ENCODE results near the gene NKTR. TPM values are rescaled to one million over a fixed set of nuclear protein-coding genes. Genes with fewer than 3 reads are reported as not detected.
A peak's percentile ranks its signal among the peaks of the same experiment; 100 is the strongest.
"Not testable (repeated sequence)": the region's sequence is repeated elsewhere in the genome, so short reads cannot be mapped to it uniquely, and the experiment has no call there.

The NKTR gene
- total and polyA plus RNA-seq, 2 experiments from 2014 or later: 50.5 to 75.3 TPM

DNA sequence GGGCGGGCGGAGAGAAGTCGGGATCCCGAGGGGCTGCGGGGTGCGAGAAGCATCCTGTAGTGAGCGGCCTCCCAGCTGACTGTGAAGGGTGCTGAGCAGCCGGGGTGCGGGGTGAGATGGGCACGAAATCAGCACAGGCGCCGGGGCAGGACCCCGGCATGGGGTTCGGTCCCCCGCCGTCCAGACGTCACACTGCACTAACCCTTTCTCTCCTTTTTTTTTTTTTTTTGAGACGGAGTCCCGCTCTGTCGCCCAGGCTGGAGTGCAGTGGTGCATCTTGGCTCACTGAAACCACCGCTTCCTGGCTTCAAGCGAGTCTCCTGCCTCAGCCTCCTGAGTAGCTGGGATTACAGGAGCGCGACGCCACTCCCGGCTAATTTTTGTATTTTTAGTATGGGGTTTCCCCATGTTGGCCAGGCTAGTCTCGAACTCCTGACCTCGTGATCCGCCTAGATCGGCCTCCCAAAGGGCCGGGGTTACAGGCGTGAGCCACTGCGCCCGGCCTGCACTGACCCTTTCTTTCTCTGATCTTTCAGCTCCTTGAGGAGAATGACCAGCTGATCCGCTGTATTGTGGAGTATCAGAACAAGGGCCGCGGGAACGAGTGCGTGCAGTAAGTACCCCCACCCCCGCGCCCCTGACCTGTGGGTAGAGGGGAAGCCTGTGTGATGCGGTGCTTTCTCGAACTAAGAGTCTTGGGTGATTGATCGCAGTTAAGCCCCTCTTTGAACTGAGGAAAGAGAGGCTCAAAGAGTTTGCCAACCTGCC is 9.3 kb upstream of the NKTR start:
- no peak overlapping the region for H3K27ac ChIP-seq
- DNase-seq (ENCODE audit: low read depth in 1 of 2, low spot score in 1 of 2): peak in 1 of 2 donors; percentile 8

DNA sequence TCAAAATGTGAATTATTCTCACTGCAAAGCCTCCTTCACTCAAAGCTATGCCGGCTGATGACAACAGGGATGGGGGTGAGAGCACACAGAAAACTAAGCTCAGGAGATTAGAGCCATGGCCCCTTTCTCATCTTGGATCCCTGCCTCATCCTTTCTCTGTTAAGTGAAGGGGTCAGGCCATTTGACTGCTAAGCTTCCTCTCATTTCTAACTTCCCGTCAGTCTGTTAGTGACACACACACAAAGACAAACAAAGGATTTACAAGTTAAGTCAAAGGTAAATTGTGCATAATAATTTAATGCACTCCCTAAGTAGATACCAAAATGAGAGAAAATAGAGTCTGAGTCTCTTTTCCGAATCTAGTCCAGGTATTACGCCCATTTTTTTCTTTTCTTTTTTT is 8.7 kb upstream of the NKTR start:
- Histone ChIP-seq H3K27me3 (no peaks in the 10 kb centered on the region), H3K27ac (no peak overlapping the region), H3K4me1 (ENCODE audit: low read depth) (no peaks in the 10 kb centered on the region), H3K4me3 (no peak overlapping the region), H3K9me3 (ENCODE audit: low read depth) (no peaks in the 10 kb centered on the region), H3K36me3 (peaks cover 7% of the 10 kb centered on the region)
- TF ChIP-seq, protein P1, sequence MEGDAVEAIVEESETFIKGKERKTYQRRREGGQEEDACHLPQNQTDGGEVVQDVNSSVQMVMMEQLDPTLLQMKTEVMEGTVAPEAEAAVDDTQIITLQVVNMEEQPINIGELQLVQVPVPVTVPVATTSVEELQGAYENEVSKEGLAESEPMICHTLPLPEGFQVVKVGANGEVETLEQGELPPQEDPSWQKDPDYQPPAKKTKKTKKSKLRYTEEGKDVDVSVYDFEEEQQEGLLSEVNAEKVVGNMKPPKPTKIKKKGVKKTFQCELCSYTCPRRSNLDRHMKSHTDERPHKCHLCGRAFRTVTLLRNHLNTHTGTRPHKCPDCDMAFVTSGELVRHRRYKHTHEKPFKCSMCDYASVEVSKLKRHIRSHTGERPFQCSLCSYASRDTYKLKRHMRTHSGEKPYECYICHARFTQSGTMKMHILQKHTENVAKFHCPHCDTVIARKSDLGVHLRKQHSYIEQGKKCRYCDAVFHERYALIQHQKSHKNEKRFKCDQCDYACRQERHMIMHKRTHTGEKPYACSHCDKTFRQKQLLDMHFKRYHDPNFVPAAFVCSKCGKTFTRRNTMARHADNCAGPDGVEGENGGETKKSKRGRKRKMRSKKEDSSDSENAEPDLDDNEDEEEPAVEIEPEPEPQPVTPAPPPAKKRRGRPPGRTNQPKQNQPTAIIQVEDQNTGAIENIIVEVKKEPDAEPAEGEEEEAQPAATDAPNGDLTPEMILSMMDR (IDR thresholded peaks at IDR 0.05; ENCODE audit: low read depth, low read length): no peak
- DNase-seq (ENCODE audit: low read depth in 1 of 2, low spot score in 1 of 2): no peak

More for the DNA sequence above, 9.3 kb upstream of the NKTR start:
- Histone ChIP-seq H3K4me3 (peak overlapping the region; percentile 50), H3K27me3 (no peaks in the 10 kb centered on the region), H3K36me3 (peaks cover 7% of the 10 kb centered on the region), H3K4me1 (ENCODE audit: low read depth) (no peaks in the 10 kb centered on the region), H3K9me3 (ENCODE audit: low read depth) (no peaks in the 10 kb centered on the region)
- TF ChIP-seq, protein P1 (IDR thresholded peaks at IDR 0.05; ENCODE audit: low read depth, low read length): no peak

DNA sequence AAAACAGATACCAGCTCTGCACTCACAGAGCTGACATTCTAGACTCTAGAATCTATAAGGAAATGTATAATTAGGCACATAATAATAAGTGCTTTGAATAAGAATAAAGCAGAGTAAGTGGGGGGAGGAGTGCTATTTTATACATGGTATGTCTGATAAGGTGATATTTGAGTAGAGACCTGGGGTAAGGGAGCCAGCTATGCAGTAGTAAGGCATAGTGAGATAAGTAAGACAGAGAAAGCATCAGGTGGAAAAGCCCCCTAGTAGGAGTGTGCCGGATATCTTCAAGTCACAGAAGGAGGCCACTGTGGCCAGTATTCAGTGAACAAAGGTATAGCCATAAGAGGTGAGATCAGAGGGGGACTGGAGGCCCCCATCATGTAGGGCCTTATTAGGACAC is 6.9 kb upstream of the NKTR start:
- no peaks in the 10 kb centered on the region for H3K4me1 ChIP-seq (ENCODE audit: low read depth)
- H3K4me3 ChIP-seq: no peak overlapping the region
- peaks cover 7% of the 10 kb centered on the region for H3K36me3 ChIP-seq
- TF ChIP-seq, protein P1 (IDR thresholded peaks at IDR 0.05; ENCODE audit: low read depth, low read length): no peak
- no peak for DNase-seq (ENCODE audit: low read depth in 1 of 2, low spot score in 1 of 2)
- H3K9me3 ChIP-seq (ENCODE audit: low read depth): no peaks in the 10 kb centered on the region
- no peak overlapping the region for H3K27ac ChIP-seq
- no peaks in the 10 kb centered on the region for H3K27me3 ChIP-seq

DNA sequence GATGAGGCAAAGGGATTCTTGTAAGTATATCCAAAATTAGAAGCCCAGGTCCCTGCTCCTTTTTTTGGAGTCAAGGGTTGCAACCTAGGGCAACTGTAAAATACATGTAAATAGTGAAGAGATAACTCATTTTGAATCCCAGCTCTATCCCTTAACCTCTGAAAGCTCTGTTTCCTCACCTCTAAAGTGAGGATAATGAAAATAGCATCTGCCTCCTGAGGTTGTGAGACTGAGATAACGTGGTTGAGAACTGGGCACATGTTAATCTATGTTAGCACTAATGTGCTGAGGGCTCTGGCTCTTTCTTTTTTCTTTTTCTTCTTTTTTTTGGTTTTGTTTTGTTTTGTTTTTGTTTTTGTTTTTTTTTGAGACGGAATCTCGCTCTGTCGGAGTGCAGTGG is 4.8 kb upstream of the NKTR start:
- no peaks in the 10 kb centered on the region for H3K27me3 ChIP-seq
- TF ChIP-seq, protein P1 (IDR thresholded peaks at IDR 0.05; ENCODE audit: low read depth, low read length): no peak
- peaks cover 7% of the 10 kb centered on the region for H3K36me3 ChIP-seq
- H3K27ac ChIP-seq: no peak overlapping the region
- H3K9me3 ChIP-seq (ENCODE audit: low read depth): no peaks in the 10 kb centered on the region
- DNase-seq (ENCODE audit: low read depth in 1 of 2, low spot score in 1 of 2): no peak
- no peak overlapping the region for H3K4me3 ChIP-seq
- H3K4me1 ChIP-seq (ENCODE audit: low read depth): no peaks in the 10 kb centered on the region

DNA sequence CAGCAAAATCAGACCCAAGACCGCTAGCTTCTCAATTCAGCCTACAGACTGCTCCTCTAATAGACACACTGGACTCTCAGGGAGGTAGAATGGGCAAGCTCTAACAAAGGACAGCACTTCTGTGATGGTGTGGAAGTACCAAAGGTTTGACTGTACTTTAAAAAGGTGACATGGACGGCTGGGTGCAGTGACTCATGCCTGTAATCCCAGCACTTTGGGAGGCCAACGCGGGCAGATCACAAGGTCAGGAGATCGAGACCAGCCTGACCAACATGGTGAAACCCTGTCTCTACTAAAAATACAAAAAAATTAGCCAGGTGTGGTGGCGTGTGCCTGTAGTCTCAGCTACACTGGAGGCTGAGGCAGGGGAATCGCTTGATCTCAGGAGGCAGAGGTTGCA is 3.4 kb upstream of the NKTR start:
- H3K36me3 ChIP-seq, H3K4me3 ChIP-seq, H3K27me3 ChIP-seq: not testable (repeated sequence)

DNA sequence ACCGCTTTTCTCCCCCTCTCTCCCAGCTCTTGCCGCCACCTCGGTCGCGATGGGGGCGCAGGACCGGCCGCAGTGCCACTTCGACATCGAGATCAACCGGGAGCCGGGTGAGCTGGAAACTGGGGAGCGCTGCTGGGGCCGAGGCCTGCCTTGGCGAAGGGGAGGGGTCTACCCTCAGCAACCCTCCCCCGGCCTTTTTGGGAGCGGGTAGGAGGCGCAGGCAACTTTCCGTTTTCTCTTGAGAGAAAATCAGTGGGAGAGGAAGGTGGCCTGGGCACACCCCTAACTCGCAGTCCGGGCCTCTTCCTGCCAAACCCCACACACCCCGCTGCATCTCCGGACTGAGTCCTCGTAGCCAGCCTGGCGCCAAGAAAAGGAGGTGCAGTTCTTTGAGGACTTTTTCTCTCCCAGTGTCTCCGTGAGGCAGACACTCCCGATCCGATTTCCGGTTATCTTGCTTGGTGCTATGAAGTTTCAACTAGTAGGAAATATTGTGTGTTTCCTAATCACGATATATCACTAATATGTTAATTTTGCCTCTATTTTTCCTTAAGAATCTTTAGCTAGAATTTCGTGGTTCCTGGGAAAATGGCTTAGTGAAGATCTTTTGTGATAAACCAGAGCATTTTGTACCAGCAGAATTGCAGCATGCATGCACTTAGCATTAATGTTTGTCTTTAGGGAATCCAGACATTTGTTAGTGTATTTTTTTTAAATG is 631 bp downstream of the NKTR start:
- peak overlapping the region; percentile 71 for H3K4me3 ChIP-seq
- peak; percentile 72 to 81 for DNase-seq (ENCODE audit: low read depth in 1 of 2, low spot score in 1 of 2)

More for the DNA sequence above, 3.4 kb upstream of the NKTR start:
- DNase-seq (ENCODE audit: low read depth in 1 of 2, low spot score in 1 of 2); H3K9me3 ChIP-seq (ENCODE audit: low read depth); H3K4me1 ChIP-seq (ENCODE audit: low read depth); H3K27ac ChIP-seq: not testable (repeated sequence)

More for the DNA sequence above, 631 bp downstream of the NKTR start:
- TF ChIP-seq, protein P1 (IDR thresholded peaks at IDR 0.05; ENCODE audit: low read depth, low read length): no peak
- no peaks in the 10 kb centered on the region for H3K27me3 ChIP-seq
- H3K36me3 ChIP-seq: no peaks in the 10 kb centered on the region
- peak overlapping the region; percentile 97 for H3K27ac ChIP-seq
- no peaks in the 10 kb centered on the region for H3K9me3 ChIP-seq (ENCODE audit: low read depth)
- H3K4me1 ChIP-seq (ENCODE audit: low read depth): peaks cover 17% of the 10 kb centered on the region

Measured in cardiac muscle cell (in vitro differentiated cells and primary cell).